ENCODE results near the gene ZNF521. TPM values are rescaled to one million over a fixed set of nuclear protein-coding genes. Genes with fewer than 3 reads are reported as not detected.

The ZNF521 gene
- total RNA-seq, 1 experiment from 2014 or later = 0.04 TPM

DNA sequence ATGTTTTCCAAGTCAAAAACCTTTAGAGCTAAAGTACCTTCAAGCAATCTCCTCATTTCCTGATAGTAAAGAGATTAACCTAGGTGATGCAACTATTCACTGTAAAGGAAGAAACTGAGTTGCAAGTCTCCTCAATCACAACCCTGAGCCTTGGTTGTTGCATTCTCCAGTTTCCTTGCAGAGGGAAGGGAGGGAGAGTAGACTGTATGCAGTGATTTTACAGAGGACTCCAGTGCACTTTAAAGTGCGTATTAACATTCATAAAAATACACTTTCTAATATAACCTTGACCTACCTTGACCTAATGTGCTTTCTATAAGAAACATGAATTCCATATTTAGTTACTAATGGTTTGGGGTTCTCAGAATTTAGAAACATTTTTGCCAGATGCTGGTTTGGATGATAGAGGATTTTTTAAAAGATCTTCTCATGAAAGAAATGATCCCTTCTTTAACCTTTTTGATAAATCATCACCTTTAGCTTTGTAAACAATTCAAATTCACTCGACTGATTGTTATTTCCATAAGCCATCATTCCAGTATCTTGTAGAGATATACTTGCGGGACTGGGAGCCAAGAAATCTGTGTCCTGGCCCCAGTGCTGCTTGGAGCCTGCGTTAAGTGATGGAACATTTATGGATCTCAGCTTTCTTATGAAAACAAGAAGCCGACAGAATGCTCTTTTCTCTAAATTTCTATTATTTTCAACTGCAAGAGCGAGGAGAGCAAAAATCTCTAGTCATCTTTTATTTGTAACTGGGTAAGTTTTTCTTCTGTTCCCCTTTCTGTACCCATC, 228.3 kb downstream of the ZNF521 start:
- Histone ChIP-seq H3K4me2 (ENCODE audit: low read length) (no peak overlapping the region), H3K27ac (ENCODE audit: low read length) (no peak overlapping the region), H3K36me3 (ENCODE audit: low read depth, low read length) (no peaks in the 10 kb centered on the region), H3K4me1 (ENCODE audit: insufficient read depth, low read length) (no peaks in the 10 kb centered on the region), H4K20me1 (ENCODE audit: low read length) (no peaks in the 10 kb centered on the region), H3K9me3 (ENCODE audit: low read length) (no peaks in the 10 kb centered on the region), H3K9ac (ENCODE audit: low read length) (no peak overlapping the region), H3K79me2 (ENCODE audit: low read length) (no peaks in the 10 kb centered on the region), H3K9me2 (replicated peaks; ENCODE audit: low read length) (no peaks in the 10 kb centered on the region), H3K4me3 (ENCODE audit: low read length) (no peak overlapping the region), H2AFZ (ENCODE audit: low read length) (no peak overlapping the region), H3K27me3 (ENCODE audit: low read length) (peaks cover 33% of the 10 kb centered on the region), H3F3A (ENCODE audit: low read length, unreplicated experiment) (no peaks in the 10 kb centered on the region)
- no peak for TF ChIP-seq EZH2phosphoT487 (IDR thresholded peaks at IDR 0.05; ENCODE audit: borderline replicate concordance, low read length)
- DNase-seq = no peak
- ChIA-PET POLR2A (ENCODE audit: unreplicated experiment) (no interaction called here), CTCF (no interaction called here)
- intact Hi-C loops (cut with micrococcal nuclease) = no loop called here
- no peak for ATAC-seq
- BruUV-seq (replicated peaks) = no TSS peak

DNA sequence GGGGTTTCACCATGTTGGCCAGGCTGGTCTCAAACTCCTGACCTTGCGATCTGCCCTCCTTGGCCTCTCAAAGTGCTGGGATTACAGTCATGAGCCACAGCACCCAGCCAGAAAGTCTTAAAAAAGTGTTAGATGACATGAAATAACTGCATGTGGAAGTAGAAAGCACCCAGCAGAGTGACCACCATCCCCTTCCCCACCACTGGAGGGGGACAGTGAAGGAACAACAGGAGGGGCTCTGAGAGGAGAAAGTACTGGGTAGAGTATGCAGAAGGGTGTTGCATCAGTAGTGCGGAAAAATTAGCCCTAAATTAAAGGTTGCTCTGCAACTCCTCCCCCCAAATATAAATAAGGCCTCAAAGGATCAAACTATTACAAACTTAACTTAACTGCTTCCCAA, 230.5 kb downstream of the ZNF521 start:
- H3F3A ChIP-seq (ENCODE audit: low read length, unreplicated experiment) = no peaks in the 10 kb centered on the region
- ATAC-seq = no peak
- intact Hi-C loops (cut with micrococcal nuclease) = no loop called here

DNA sequence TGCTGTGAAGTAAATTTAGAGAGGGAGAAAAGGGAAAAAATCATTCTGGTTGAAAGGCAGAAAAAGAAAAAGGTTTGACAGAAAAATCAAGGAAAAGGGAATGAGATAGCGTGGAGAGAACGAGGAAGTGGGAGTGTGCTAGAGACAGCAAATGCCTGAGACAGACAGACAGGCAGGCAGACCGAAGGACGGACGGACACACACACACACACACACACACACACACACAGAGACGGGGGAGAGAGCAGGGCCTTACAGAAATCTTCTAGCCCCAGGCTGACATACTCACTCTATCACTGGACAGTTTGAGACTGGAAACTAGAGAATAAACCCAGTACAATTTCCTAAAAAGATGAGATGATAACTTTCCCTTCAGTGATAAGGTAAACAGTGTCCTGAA, 238.4 kb downstream of the ZNF521 start:
- H3K27ac ChIP-seq (ENCODE audit: low read length) = no peak overlapping the region
- H2AFZ ChIP-seq (ENCODE audit: low read length) = no peak overlapping the region
- intact Hi-C loops (cut with micrococcal nuclease) = no loop called here
- no peaks in the 10 kb centered on the region for H4K20me1 ChIP-seq (ENCODE audit: low read length)
- no peaks in the 10 kb centered on the region for H3K79me2 ChIP-seq (ENCODE audit: low read length)
- no peaks in the 10 kb centered on the region for H3K4me1 ChIP-seq (ENCODE audit: insufficient read depth, low read length)
- ATAC-seq (no peak), DNase-seq (no peak)
- H3K4me2 ChIP-seq (ENCODE audit: low read length) = no peak overlapping the region
- ChIA-PET POLR2A (ENCODE audit: unreplicated experiment) (no interaction called here), CTCF (no interaction called here)
- TF ChIP-seq EZH2 (IDR thresholded peaks at IDR 0.05; ENCODE audit: low read length, unreplicated experiment) = no peak
- no peak for TF ChIP-seq EZH2phosphoT487 (IDR thresholded peaks at IDR 0.05; ENCODE audit: borderline replicate concordance, low read length)
- TF ChIP-seq, protein P1, sequence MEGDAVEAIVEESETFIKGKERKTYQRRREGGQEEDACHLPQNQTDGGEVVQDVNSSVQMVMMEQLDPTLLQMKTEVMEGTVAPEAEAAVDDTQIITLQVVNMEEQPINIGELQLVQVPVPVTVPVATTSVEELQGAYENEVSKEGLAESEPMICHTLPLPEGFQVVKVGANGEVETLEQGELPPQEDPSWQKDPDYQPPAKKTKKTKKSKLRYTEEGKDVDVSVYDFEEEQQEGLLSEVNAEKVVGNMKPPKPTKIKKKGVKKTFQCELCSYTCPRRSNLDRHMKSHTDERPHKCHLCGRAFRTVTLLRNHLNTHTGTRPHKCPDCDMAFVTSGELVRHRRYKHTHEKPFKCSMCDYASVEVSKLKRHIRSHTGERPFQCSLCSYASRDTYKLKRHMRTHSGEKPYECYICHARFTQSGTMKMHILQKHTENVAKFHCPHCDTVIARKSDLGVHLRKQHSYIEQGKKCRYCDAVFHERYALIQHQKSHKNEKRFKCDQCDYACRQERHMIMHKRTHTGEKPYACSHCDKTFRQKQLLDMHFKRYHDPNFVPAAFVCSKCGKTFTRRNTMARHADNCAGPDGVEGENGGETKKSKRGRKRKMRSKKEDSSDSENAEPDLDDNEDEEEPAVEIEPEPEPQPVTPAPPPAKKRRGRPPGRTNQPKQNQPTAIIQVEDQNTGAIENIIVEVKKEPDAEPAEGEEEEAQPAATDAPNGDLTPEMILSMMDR (conservative IDR thresholded peaks at IDR 0.05; ENCODE audit: low read depth, low read length) = no peak
- no peak overlapping the region for H3K4me3 ChIP-seq (ENCODE audit: low read length)
- H3K27me3 ChIP-seq (ENCODE audit: low read length) = peaks cover 39% of the 10 kb centered on the region
- no peak overlapping the region for H3K9ac ChIP-seq (ENCODE audit: low read length)
- H3K36me3 ChIP-seq (ENCODE audit: low read depth, low read length) = no peaks in the 10 kb centered on the region
- H3K9me2 ChIP-seq (replicated peaks; ENCODE audit: low read length) = no peaks in the 10 kb centered on the region
- H3K9me3 ChIP-seq (ENCODE audit: low read length) = no peaks in the 10 kb centered on the region
- H3F3A ChIP-seq (ENCODE audit: low read length, unreplicated experiment) = no peaks in the 10 kb centered on the region
- no TSS peak for BruUV-seq (replicated peaks)

More for the DNA sequence above, 230.5 kb downstream of the ZNF521 start:
- no peak overlapping the region for H2AFZ ChIP-seq (ENCODE audit: low read length)
- DNase-seq = no peak
- no peaks in the 10 kb centered on the region for H4K20me1 ChIP-seq (ENCODE audit: low read length)
- ChIA-PET CTCF (no interaction called here), POLR2A (ENCODE audit: unreplicated experiment) (no interaction called here)
- H3K79me2 ChIP-seq (ENCODE audit: low read length) = no peaks in the 10 kb centered on the region
- H3K9ac ChIP-seq (ENCODE audit: low read length) = no peak overlapping the region
- no TSS peak for BruUV-seq (replicated peaks)
- no peaks in the 10 kb centered on the region for H3K36me3 ChIP-seq (ENCODE audit: low read depth, low read length)
- no peak overlapping the region for H3K4me2 ChIP-seq (ENCODE audit: low read length)
- H3K27ac ChIP-seq (ENCODE audit: low read length) = no peak overlapping the region
- H3K9me3 ChIP-seq (ENCODE audit: low read length) = no peaks in the 10 kb centered on the region
- H3K4me3 ChIP-seq (ENCODE audit: low read length) = no peak overlapping the region
- peaks cover 29% of the 10 kb centered on the region for H3K27me3 ChIP-seq (ENCODE audit: low read length)
- H3K9me2 ChIP-seq (replicated peaks; ENCODE audit: low read length) = no peaks in the 10 kb centered on the region
- no peaks in the 10 kb centered on the region for H3K4me1 ChIP-seq (ENCODE audit: insufficient read depth, low read length)
- TF ChIP-seq, protein P1 (conservative IDR thresholded peaks at IDR 0.05; ENCODE audit: low read depth, low read length) = no peak
- TF ChIP-seq EZH2 (IDR thresholded peaks at IDR 0.05; ENCODE audit: low read length, unreplicated experiment) (no peak), EZH2phosphoT487 (IDR thresholded peaks at IDR 0.05; ENCODE audit: borderline replicate concordance, low read length) (no peak)
